T-helper 17 cell (primary cell): ENCODE results near the gene SHMT1. TPM values are rescaled to one million over a fixed set of nuclear protein-coding genes. Genes with fewer than 3 reads are reported as not detected.
"Not testable (repeated sequence)": the region's sequence is repeated elsewhere in the genome, so short reads cannot be mapped to it uniquely, and the experiment has no call there.

ENCODE experiments used
- ATAC-seq: fragments of 150-1000 bp; cut with Tn5 transposase; 2 replicates; pipeline ENCODE4 v1.10.0; 2021; ENCODE audit warnings: mild to moderate bottlenecking, moderate library complexity
- DNase-seq, 3 donors: peaks; one replicate each; pipeline versions ENCODE4 v3.0.0 to v3.0.0-alpha.2; 2020 to 2021
- H3K9me3 ChIP-seq: one replicate; pipeline ENCODE4 v1.7.0; 2013; ENCODE audit warnings: low read length, mild to moderate bottlenecking; ENCODE audit not compliant: control insufficient read depth, poor library complexity, severe bottlenecking
- H3K27ac Mint-ChIP-seq: one replicate; pipeline ENCODE4 v1.8.0; 2022; ENCODE audit warnings: mild to moderate bottlenecking, moderate library complexity, mixed read lengths
- H3K27me3 Mint-ChIP-seq: one replicate; pipeline ENCODE4 v1.8.0; 2022; ENCODE audit warnings: mixed read lengths
- H3K36me3 Mint-ChIP-seq: one replicate; pipeline ENCODE4 v1.8.0; 2022; ENCODE audit warnings: low read depth, mixed read lengths
- H3K4me1 Mint-ChIP-seq: one replicate; pipeline ENCODE4 v1.8.0; 2022; ENCODE audit warnings: mild to moderate bottlenecking, mixed read lengths
- H3K4me3 Mint-ChIP-seq: one replicate; pipeline ENCODE4 v1.8.0; 2022; ENCODE audit warnings: mild to moderate bottlenecking, moderate library complexity, mixed read lengths
- total RNA-seq, 4 donors: library from RNA in 2 of 4; stranded (reverse) in 2 of 4; gene quantifications; one replicate each; pipeline ENCODE4 v1.2.3 and lab custom pipeline; 2022 to 2026

The SHMT1 gene
- total RNA-seq, 2 donors from 2014 or later, result 9.8 to 14.0 TPM

GRCh38 chr17:18383079-18383481 lies 19.7 kb upstream of the SHMT1 start:
- H3K27me3 Mint-ChIP-seq, result peaks cover 11% of the 10 kb centered on the region
- H3K27ac Mint-ChIP-seq, H3K9me3 ChIP-seq, H3K36me3 Mint-ChIP-seq, DNase-seq, H3K4me1 Mint-ChIP-seq: not testable (repeated sequence)
- peak overlapping the region; percentile 15 for H3K4me3 Mint-ChIP-seq
- peak; percentile 75 for ATAC-seq

GRCh38 chr17:18382441-18383078 lies 19.2 kb upstream of the SHMT1 start:
- Mint-ChIP-seq H3K27ac (no peak overlapping the region), H3K4me1 (peaks cover 2% of the 10 kb centered on the region), H3K4me3 (peak overlapping the region; percentile 15), H3K36me3 (no peaks in the 10 kb centered on the region), H3K27me3 (peaks cover 11% of the 10 kb centered on the region)
- DNase-seq (no peak), ATAC-seq (no peak)
- no peaks in the 10 kb centered on the region for H3K9me3 ChIP-seq

GRCh38 chr17:18381953-18382245 lies 18.5 kb upstream of the SHMT1 start:
- H3K4me3 Mint-ChIP-seq, result no peak overlapping the region

GRCh38 chr17:18381158-18381952 lies 18.0 kb upstream of the SHMT1 start:
- DNase-seq, result no peak
- Mint-ChIP-seq H3K27ac (no peak overlapping the region), H3K36me3 (no peaks in the 10 kb centered on the region), H3K4me3 (no peak overlapping the region), H3K4me1 (peaks cover 2% of the 10 kb centered on the region), H3K27me3 (peaks cover 11% of the 10 kb centered on the region)
- H3K9me3 ChIP-seq, result no peaks in the 10 kb centered on the region
- no peak for ATAC-seq

More at GRCh38 chr17:18381953-18382245, 18.5 kb upstream of the SHMT1 start:
- ATAC-seq (no peak), DNase-seq (no peak)
- Mint-ChIP-seq H3K4me1 (peaks cover 2% of the 10 kb centered on the region), H3K27ac (no peak overlapping the region), H3K27me3 (peaks cover 11% of the 10 kb centered on the region), H3K36me3 (no peaks in the 10 kb centered on the region)
- no peaks in the 10 kb centered on the region for H3K9me3 ChIP-seq

- peaks cover 11% of the 10 kb centered on the region for H3K27me3 Mint-ChIP-seq
- H3K27ac Mint-ChIP-seq, result no peak overlapping the region
- H3K36me3 Mint-ChIP-seq, result no peaks in the 10 kb centered on the region
- H3K9me3 ChIP-seq, result no peaks in the 10 kb centered on the region
- no peak for ATAC-seq
- DNase-seq, result no peak
- H3K4me1 Mint-ChIP-seq, result peaks cover 2% of the 10 kb centered on the region
- H3K4me3 Mint-ChIP-seq, result no peak overlapping the region
Observed at GRCh38 chr17:18380471-18381157, 17.3 kb upstream of the SHMT1 start.

- no peak overlapping the region for H3K27ac Mint-ChIP-seq
- H3K36me3 Mint-ChIP-seq, result no peaks in the 10 kb centered on the region
- ATAC-seq (no peak), DNase-seq (no peak)
- H3K4me3 Mint-ChIP-seq, result no peak overlapping the region
- peaks cover 11% of the 10 kb centered on the region for H3K27me3 Mint-ChIP-seq
- H3K9me3 ChIP-seq, result no peaks in the 10 kb centered on the region
- peaks cover 2% of the 10 kb centered on the region for H3K4me1 Mint-ChIP-seq
Observed at GRCh38 chr17:18379246-18380146, 16.1 kb upstream of the SHMT1 start.

- H3K4me3 Mint-ChIP-seq, ATAC-seq, H3K9me3 ChIP-seq, H3K27ac Mint-ChIP-seq, H3K4me1 Mint-ChIP-seq, DNase-seq, H3K36me3 Mint-ChIP-seq: not testable (repeated sequence)
- peaks cover 11% of the 10 kb centered on the region for H3K27me3 Mint-ChIP-seq
Observed at GRCh38 chr17:18378614-18379013, 15.3 kb upstream of the SHMT1 start.

GRCh38 chr17:18378205-18378505 lies 14.8 kb upstream of the SHMT1 start:
- no peak overlapping the region for H3K4me3 Mint-ChIP-seq
- H3K9me3 ChIP-seq, result no peaks in the 10 kb centered on the region
- no peaks in the 10 kb centered on the region for H3K36me3 Mint-ChIP-seq
- no peak for ATAC-seq
- H3K27ac Mint-ChIP-seq, result no peak overlapping the region
- no peak for DNase-seq
- H3K4me1 Mint-ChIP-seq, result peaks cover 2% of the 10 kb centered on the region
- peaks cover 11% of the 10 kb centered on the region for H3K27me3 Mint-ChIP-seq

- no peaks in the 10 kb centered on the region for H3K4me1 Mint-ChIP-seq
Observed at GRCh38 chr17:18377437-18378204, 14.3 kb upstream of the SHMT1 start, which contains the start of gene EVPLL. TSS of gene EVPLL (plus strand) at chr17:18377778. CDS start at chr17:18380938, 3,160 bp downstream.

GRCh38 chr17:18374216-18374615 lies 10.9 kb upstream of the SHMT1 start:
- peaks cover 3% of the 10 kb centered on the region for H3K36me3 Mint-ChIP-seq
- no peak overlapping the region for H3K4me3 Mint-ChIP-seq
- no peak overlapping the region for H3K27ac Mint-ChIP-seq
- DNase-seq, result no peak
- H3K27me3 Mint-ChIP-seq, result peaks cover 20% of the 10 kb centered on the region
- peaks cover 9% of the 10 kb centered on the region for H3K4me1 Mint-ChIP-seq
- no peaks in the 10 kb centered on the region for H3K9me3 ChIP-seq
- no peak for ATAC-seq

More at GRCh38 chr17:18377437-18378204, 14.3 kb upstream of the SHMT1 start, which contains the start of gene EVPLL:
- no peak for DNase-seq
- no peak for ATAC-seq
- H3K27me3 Mint-ChIP-seq, result peaks cover 11% of the 10 kb centered on the region
- H3K27ac Mint-ChIP-seq, result no peak within 1 kb of the TSS
- H3K36me3 Mint-ChIP-seq, result no peaks in the 10 kb centered on the region
- no peak within 1 kb of the TSS for H3K4me3 Mint-ChIP-seq
- no peaks in the 10 kb centered on the region for H3K9me3 ChIP-seq

- peaks cover 20% of the 10 kb centered on the region for H3K27me3 Mint-ChIP-seq
- H3K4me1 Mint-ChIP-seq, DNase-seq, H3K27ac Mint-ChIP-seq, H3K36me3 Mint-ChIP-seq, H3K9me3 ChIP-seq, ATAC-seq, H3K4me3 Mint-ChIP-seq: not testable (repeated sequence)
Observed at GRCh38 chr17:18373181-18373580, 9.8 kb upstream of the SHMT1 start.

GRCh38 chr17:18371455-18371854 lies 8.1 kb upstream of the SHMT1 start:
- no peak for ATAC-seq
- H3K36me3 Mint-ChIP-seq, result peaks cover 5% of the 10 kb centered on the region

More at GRCh38 chr17:18371455-18371854, 8.1 kb upstream of the SHMT1 start:
- H3K4me3 Mint-ChIP-seq, result no peak overlapping the region
- H3K9me3 ChIP-seq, result no peaks in the 10 kb centered on the region
- peaks cover 20% of the 10 kb centered on the region for H3K27me3 Mint-ChIP-seq
- H3K4me1 Mint-ChIP-seq, result peaks cover 9% of the 10 kb centered on the region
- DNase-seq, result no peak
- no peak overlapping the region for H3K27ac Mint-ChIP-seq
